OCI-LY3 (cell line): Measurements from ENCODE around the gene SLC19A1.

Experiments used
- H2AFZ ChIP-seq: fragments of 200-600, 300-600 bp; shearing (Covaris generic); 2 replicates; pipeline ENCODE4 v1.6.0; 2014; ENCODE audit warnings: antibody characterized with exemption, low read depth, low read length
- H3K27ac ChIP-seq: fragments of 200-600, 300-600 bp; sonication (generic); 2 replicates; pipeline ENCODE4 v1.5.1; 2014; ENCODE audit warnings: mild to moderate bottlenecking, low read length, moderate library complexity, mixed read lengths
- H3K27me3 ChIP-seq: fragments of 200-600, 300-600 bp; sonication (generic); 2 replicates; pipeline ENCODE4 v1.6.1; 2014; ENCODE audit warnings: low read depth, low read length, mixed read lengths
- H3K36me3 ChIP-seq: fragments of 200-600, 300-600 bp; sonication (generic); replicated peaks from 2 replicates; pipeline ENCODE3; 2014; ENCODE audit warnings: low read depth, low read length, mixed read lengths
- H3K4me1 ChIP-seq: fragments of 300-600, 200-600 bp; sonication (generic); 2 replicates; pipeline ENCODE4 v1.6.1; 2014; ENCODE audit warnings: low read length, mixed read lengths
- H3K4me2 ChIP-seq: fragments of 200-600, 300-600 bp; sonication (generic); 2 replicates; pipeline ENCODE4 v1.6.1; 2014; ENCODE audit warnings: low read length, mixed read lengths
- H3K4me3 ChIP-seq: fragments of 300-600, 200-600 bp; sonication (generic); 2 replicates; pipeline ENCODE4 v1.5.1; 2014; ENCODE audit warnings: antibody characterized with exemption, mild to moderate bottlenecking, low read length, moderate library complexity
- H3K79me2 ChIP-seq: fragments of 300-600, 200-600 bp; shearing (Covaris generic); 2 replicates; pipeline ENCODE4 v1.6.1; 2014; ENCODE audit warnings: mild to moderate bottlenecking, low read length, mixed read lengths
- H3K9ac ChIP-seq: fragments of 300-600, 200-600 bp; shearing (Covaris generic); 2 replicates; pipeline ENCODE4 v1.6.0; 2014; ENCODE audit warnings: mild to moderate bottlenecking, low read length, moderate library complexity
- H3K9me3 ChIP-seq: fragments of 200-600, 300-600 bp; shearing (Covaris generic); 2 replicates; pipeline ENCODE4 v1.6.1; 2014; ENCODE audit warnings: low read length, mixed read lengths; ENCODE audit not compliant: insufficient read depth
- H4K20me1 ChIP-seq: fragments of 200-600, 300-600 bp; sonication (generic); 2 replicates; pipeline ENCODE4 v1.6.1; 2016; ENCODE audit warnings: low read length, mixed read lengths; ENCODE audit not compliant: insufficient read depth
- EZH2phosphoT487 ChIP-seq: fragments of 200-600 bp; shearing (Covaris generic); IDR thresholded peaks from 2 replicates; pipeline ENCODE4 v1.6.1; 2018; ENCODE audit warnings: antibody characterized with exemption, mixed run types, low read depth
- TF ChIP-seq, protein P1 (sequence below): fragments of 200-600, 300-600 bp; sonication (generic); IDR thresholded peaks from 2 replicates; pipeline ENCODE4 v1.5.1; 2014; ENCODE audit warnings: antibody characterized with exemption, low read length, low read depth

The SLC19A1 gene

DNA sequence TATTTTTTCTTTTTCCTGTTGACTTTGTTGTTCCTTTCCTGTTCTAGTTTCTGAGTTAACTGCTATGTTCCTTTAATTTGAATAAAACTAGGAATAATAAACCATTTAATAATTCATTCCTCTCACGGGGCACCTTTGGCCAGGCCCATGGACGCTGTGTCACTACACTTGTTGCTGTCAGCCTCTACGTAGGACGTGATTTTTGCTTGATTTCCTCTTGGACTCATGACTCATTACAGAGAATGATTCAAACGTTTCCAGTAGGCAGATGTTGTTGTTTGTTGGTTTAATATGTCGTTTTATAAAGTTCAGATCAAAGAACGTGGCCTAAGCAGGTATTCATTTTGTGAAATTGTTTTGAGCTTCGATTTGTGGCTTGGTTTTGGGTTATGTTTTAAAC is 9.1 kb upstream of the SLC19A1 start:
- no peaks in the 10 kb centered on the region for H3K9me3 ChIP-seq
- H3K36me3 ChIP-seq = no peaks in the 10 kb centered on the region
- no peak for TF ChIP-seq EZH2phosphoT487
- TF ChIP-seq, protein P1, sequence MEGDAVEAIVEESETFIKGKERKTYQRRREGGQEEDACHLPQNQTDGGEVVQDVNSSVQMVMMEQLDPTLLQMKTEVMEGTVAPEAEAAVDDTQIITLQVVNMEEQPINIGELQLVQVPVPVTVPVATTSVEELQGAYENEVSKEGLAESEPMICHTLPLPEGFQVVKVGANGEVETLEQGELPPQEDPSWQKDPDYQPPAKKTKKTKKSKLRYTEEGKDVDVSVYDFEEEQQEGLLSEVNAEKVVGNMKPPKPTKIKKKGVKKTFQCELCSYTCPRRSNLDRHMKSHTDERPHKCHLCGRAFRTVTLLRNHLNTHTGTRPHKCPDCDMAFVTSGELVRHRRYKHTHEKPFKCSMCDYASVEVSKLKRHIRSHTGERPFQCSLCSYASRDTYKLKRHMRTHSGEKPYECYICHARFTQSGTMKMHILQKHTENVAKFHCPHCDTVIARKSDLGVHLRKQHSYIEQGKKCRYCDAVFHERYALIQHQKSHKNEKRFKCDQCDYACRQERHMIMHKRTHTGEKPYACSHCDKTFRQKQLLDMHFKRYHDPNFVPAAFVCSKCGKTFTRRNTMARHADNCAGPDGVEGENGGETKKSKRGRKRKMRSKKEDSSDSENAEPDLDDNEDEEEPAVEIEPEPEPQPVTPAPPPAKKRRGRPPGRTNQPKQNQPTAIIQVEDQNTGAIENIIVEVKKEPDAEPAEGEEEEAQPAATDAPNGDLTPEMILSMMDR = no peak
- H3K4me3 ChIP-seq = peak overlapping the region; percentile 60
- no peak overlapping the region for H3K9ac ChIP-seq
- no peaks in the 10 kb centered on the region for H3K79me2 ChIP-seq
- peaks cover 25% of the 10 kb centered on the region for H3K4me1 ChIP-seq
- H3K27me3 ChIP-seq = peaks cover 9% of the 10 kb centered on the region; the same call in 1 of the 2 replicates
- H4K20me1 ChIP-seq = no peaks in the 10 kb centered on the region
- H3K27ac ChIP-seq = no peak overlapping the region
- H2AFZ ChIP-seq = no peak overlapping the region
- H3K4me2 ChIP-seq = peak overlapping the region; percentile 73

- Histone ChIP-seq H3K4me3 (peak overlapping the region; percentile 60), H2AFZ (no peak overlapping the region), H3K27me3 (peaks cover 9% of the 10 kb centered on the region; the same call in 1 of the 2 replicates), H3K36me3 (no peaks in the 10 kb centered on the region), H3K27ac (no peak overlapping the region), H3K4me2 (peak overlapping the region; percentile 84), H3K4me1 (peaks cover 25% of the 10 kb centered on the region), H3K9me3 (no peaks in the 10 kb centered on the region), H3K9ac (peak overlapping the region; percentile 16; the same call in 1 of the 2 replicates), H4K20me1 (no peaks in the 10 kb centered on the region), H3K79me2 (no peaks in the 10 kb centered on the region)
- TF ChIP-seq, protein P1 = no peak
- TF ChIP-seq EZH2phosphoT487 = no peak
Measured at GRCh38 chr21:45550522-45551210, 8.4 kb upstream of the SLC19A1 start.

GRCh38 chr21:45549626-45550463 is 7.6 kb upstream of the SLC19A1 start:
- Histone ChIP-seq H3K27me3 (peaks cover 9% of the 10 kb centered on the region; the same call in 1 of the 2 replicates), H3K9me3 (no peaks in the 10 kb centered on the region), H3K4me2 (peak overlapping the region; percentile 84), H2AFZ (no peak overlapping the region), H3K4me1 (peaks cover 25% of the 10 kb centered on the region), H3K4me3 (peak overlapping the region; percentile 58), H3K36me3 (no peaks in the 10 kb centered on the region), H4K20me1 (no peaks in the 10 kb centered on the region), H3K79me2 (no peaks in the 10 kb centered on the region), H3K9ac (peak overlapping the region; percentile 16; the same call in 1 of the 2 replicates), H3K27ac (no peak overlapping the region)
- no peak for TF ChIP-seq EZH2phosphoT487
- TF ChIP-seq, protein P1 = no peak
